Femur (tissue), 1 donor: ENCODE results near the gene SUSD4.

Experiments used
- DNase-seq: peaks from one replicate; pipeline ENCODE4 v3.0.0-alpha.2; 2017

SUSD4 gene

GRCh38 chr1:223358826-223359225 is 5.2 kb downstream of the SUSD4 start:
- no peak for DNase-seq

GRCh38 chr1:223355699-223356098 is 8.3 kb downstream of the SUSD4 start:
- no peak for DNase-seq

GRCh38 chr1:223353939-223354338 is 10.0 kb downstream of the SUSD4 start:
- DNase-seq, result no peak

- DNase-seq, result no peak
Measured at GRCh38 chr1:223352944-223353343, 11.0 kb downstream of the SUSD4 start.

GRCh38 chr1:223350361-223350908 is 13.5 kb downstream of the SUSD4 start:
- no peak for DNase-seq

GRCh38 chr1:223349241-223349640 is 14.7 kb downstream of the SUSD4 start:
- DNase-seq, result no peak

GRCh38 chr1:223348439-223348838 is 15.5 kb downstream of the SUSD4 start:
- DNase-seq, result no peak

- no peak for DNase-seq
Measured at GRCh38 chr1:223347583-223347982, 16.4 kb downstream of the SUSD4 start.

GRCh38 chr1:223346311-223346710 is 17.7 kb downstream of the SUSD4 start:
- DNase-seq, result no peak

GRCh38 chr1:223345720-223346119 is 18.3 kb downstream of the SUSD4 start:
- DNase-seq, result no peak

GRCh38 chr1:223344491-223344890 is 19.5 kb downstream of the SUSD4 start:
- DNase-seq, result no peak

- DNase-seq, result no peak
Measured at GRCh38 chr1:223343692-223344091, 20.3 kb downstream of the SUSD4 start.

- peak; percentile 63 for DNase-seq
Measured at GRCh38 chr1:223341121-223341520, 22.9 kb downstream of the SUSD4 start.

- no peak for DNase-seq
Measured at GRCh38 chr1:223340637-223341036, 23.3 kb downstream of the SUSD4 start.

- DNase-seq, result no peak
Measured at GRCh38 chr1:223339861-223340260, 24.1 kb downstream of the SUSD4 start.

- no peak for DNase-seq
Measured at GRCh38 chr1:223338811-223339746, 24.9 kb downstream of the SUSD4 start.

- no peak for DNase-seq
Measured at GRCh38 chr1:223337174-223337869, 26.7 kb downstream of the SUSD4 start.

- DNase-seq, result no peak
Measured at GRCh38 chr1:223334156-223334555, 29.8 kb downstream of the SUSD4 start.

GRCh38 chr1:223332997-223333396 is 31.0 kb downstream of the SUSD4 start:
- no peak for DNase-seq

- DNase-seq, result no peak
Measured at GRCh38 chr1:223331929-223332328, 32.0 kb downstream of the SUSD4 start.

GRCh38 chr1:223331301-223331700 is 32.7 kb downstream of the SUSD4 start:
- peak; percentile 35 for DNase-seq

- DNase-seq, result no peak
Measured at GRCh38 chr1:223330466-223330865, 33.5 kb downstream of the SUSD4 start.

GRCh38 chr1:223329664-223330415 is 34.1 kb downstream of the SUSD4 start:
- no peak for DNase-seq
